GM12872 (cell line): ENCODE results near the gene CENPA.

Source experiments
- CTCF ChIP-seq: IDR thresholded peaks from 3 replicates; pipeline ENCODE4 v1.5.1; 2011; ENCODE audit warnings: low read depth, mild to moderate bottlenecking, low read length, moderate library complexity; ENCODE audit not compliant: insufficient read depth

The CENPA gene

GRCh38 chr2:26765475-26766200 is 20.2 kb upstream of the CENPA start:
- no peak for TF ChIP-seq CTCF

DNA sequence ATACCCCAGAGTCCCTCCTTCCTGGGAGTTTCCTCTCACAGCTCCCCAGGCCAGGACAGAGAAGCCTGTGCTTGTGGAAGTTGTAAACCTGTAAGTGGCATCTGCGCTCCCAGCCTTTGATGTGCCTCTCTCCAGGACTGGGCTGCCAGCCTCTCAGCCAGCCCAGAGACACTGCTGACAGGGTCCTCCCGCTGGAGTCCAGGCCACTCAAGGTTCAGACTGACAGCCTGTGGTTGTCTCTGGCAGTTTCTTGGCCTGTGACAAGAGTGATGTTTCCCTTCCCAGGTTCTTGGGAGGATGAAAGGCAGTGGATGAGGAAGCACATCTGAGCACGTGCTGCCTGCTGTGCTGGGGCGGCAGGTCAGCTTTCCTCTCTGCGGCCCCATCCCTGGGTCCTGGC is 18.7 kb upstream of the CENPA start:
- TF ChIP-seq CTCF, result no peak

DNA sequence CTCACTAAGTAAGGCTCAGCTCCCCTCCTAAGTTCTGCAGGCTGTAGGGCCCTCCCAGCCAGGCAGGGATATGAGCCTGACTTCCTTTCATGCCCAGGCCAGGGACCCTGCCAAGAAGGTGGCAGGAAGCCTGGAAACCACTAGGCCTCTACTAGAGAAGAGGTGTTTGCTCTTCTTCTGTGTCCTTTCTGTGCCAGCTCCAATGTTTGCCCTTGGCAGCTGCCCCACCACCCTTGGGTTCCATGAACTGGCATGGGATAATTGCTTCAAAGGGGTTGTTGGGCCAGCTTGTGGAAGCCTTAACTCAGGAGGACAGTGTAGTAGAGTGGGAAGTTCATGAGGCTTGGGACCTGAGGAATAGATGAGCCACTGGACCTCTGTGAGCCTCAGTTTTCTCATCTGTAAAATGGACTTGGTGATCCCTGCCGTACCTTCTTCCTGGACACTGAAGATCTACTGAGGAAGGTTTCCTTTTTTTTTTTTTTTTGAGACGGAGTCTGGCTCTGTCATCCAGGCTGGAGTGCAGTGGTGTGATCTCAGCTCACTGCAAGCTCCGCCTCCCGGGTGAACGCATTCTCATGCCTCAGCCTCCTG is 17.9 kb upstream of the CENPA start:
- TF ChIP-seq CTCF, result no peak

DNA sequence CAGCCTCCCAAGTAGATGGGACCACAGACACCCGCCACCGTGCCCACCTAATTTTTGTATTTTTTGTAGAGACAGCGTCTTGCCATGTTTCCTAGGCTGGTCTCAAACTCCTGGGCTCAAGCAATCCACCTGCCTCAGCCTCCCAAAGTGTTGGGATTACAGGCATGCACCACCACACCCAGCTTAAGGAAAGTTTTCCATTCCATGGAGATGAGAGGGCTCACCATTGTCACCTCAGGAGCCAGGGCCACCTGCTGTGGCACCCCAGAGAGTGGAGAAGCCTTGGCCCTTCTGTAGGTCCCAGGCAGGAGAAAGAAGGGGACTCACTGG is 17.1 kb upstream of the CENPA start:
- no peak for TF ChIP-seq CTCF

- no peak for TF ChIP-seq CTCF
Observed at GRCh38 chr2:26769089-26769761, 16.6 kb upstream of the CENPA start.

GRCh38 chr2:26770986-26771586 is 14.8 kb upstream of the CENPA start:
- TF ChIP-seq CTCF, result peak; percentile 61
